Neutrophil (primary cell): ENCODE results near the gene DNAJA4.

Experiments used
- H3K27ac ChIP-seq: fragments of 200-600 bp; sonication (generic); 2 replicates; pipeline ENCODE4 v1.5.1; 2016; ENCODE audit warnings: mild to moderate bottlenecking, moderate library complexity
- H3K27me3 ChIP-seq: fragments of 200-600 bp; sonication (generic); 2 replicates; pipeline ENCODE4 v1.6.0; 2016; ENCODE audit warnings: mild to moderate bottlenecking
- H3K36me3 ChIP-seq: fragments of 200-600 bp; sonication (generic); 2 replicates; pipeline ENCODE4 v1.5.1; 2017
- H3K4me1 ChIP-seq, 2 experiments: fragments of 200-600 bp in 1 of 2; sonication (generic) in 1 of 2; 1 replicate in 1 of 2; 2 replicates in 1 of 2; pipeline versions ENCODE4 v1.5.1 to v1.6.1; 2013 to 2016; ENCODE audit warnings: low read depth in 1 of 2, low read length in 1 of 2, mild to moderate bottlenecking in 1 of 2, moderate library complexity in 1 of 2; ENCODE audit not compliant: control insufficient read depth in 1 of 2, insufficient read depth in 1 of 2
- H3K4me3 ChIP-seq, 2 experiments: fragments of 200-600 bp in 1 of 2; sonication (generic) in 1 of 2; 1 replicate in 1 of 2; 2 replicates in 1 of 2; pipeline ENCODE4 v1.5.1; 2013 to 2016; ENCODE audit warnings: low read depth in 1 of 2, low read length in 1 of 2, mild to moderate bottlenecking in 1 of 2, moderate library complexity in 1 of 2
- H3K9me3 ChIP-seq: fragments of 200-600 bp; sonication (generic); 2 replicates; pipeline ENCODE4 v1.5.1; 2016
- TF ChIP-seq, protein P1 (sequence below): fragments of 200-600 bp; sonication (generic); IDR thresholded peaks from 2 replicates; pipeline ENCODE4 v1.5.1; 2016; ENCODE audit warnings: antibody characterized with exemption

DNAJA4 gene

DNA sequence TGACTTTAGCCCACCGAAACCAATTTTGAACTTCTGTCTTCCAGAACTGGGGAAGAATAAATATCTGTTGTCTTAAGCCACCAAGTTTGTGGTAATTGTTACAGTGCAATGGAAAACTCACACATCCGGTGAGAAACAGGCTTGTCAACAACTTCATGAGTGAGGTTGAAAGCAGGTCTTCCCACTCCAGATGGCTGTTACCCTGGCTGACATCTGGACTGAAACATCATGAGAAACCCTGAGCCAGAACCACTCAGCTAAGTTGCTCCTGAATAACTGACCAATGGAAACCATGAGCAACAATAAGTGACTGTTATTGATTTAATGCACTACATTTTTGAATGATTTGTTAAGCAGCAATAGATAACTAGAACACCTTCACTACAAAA is 40.3 kb upstream of the DNAJA4 start:
- Histone ChIP-seq H3K27me3 (no peaks in the 10 kb centered on the region), H3K27ac (no peak overlapping the region), H3K36me3 (no peaks in the 10 kb centered on the region), H3K4me1 (no peaks in the 10 kb centered on the region), H3K4me3 (no peak overlapping the region), H3K9me3 (no peaks in the 10 kb centered on the region)
- TF ChIP-seq, protein P1, sequence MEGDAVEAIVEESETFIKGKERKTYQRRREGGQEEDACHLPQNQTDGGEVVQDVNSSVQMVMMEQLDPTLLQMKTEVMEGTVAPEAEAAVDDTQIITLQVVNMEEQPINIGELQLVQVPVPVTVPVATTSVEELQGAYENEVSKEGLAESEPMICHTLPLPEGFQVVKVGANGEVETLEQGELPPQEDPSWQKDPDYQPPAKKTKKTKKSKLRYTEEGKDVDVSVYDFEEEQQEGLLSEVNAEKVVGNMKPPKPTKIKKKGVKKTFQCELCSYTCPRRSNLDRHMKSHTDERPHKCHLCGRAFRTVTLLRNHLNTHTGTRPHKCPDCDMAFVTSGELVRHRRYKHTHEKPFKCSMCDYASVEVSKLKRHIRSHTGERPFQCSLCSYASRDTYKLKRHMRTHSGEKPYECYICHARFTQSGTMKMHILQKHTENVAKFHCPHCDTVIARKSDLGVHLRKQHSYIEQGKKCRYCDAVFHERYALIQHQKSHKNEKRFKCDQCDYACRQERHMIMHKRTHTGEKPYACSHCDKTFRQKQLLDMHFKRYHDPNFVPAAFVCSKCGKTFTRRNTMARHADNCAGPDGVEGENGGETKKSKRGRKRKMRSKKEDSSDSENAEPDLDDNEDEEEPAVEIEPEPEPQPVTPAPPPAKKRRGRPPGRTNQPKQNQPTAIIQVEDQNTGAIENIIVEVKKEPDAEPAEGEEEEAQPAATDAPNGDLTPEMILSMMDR = no peak

DNA sequence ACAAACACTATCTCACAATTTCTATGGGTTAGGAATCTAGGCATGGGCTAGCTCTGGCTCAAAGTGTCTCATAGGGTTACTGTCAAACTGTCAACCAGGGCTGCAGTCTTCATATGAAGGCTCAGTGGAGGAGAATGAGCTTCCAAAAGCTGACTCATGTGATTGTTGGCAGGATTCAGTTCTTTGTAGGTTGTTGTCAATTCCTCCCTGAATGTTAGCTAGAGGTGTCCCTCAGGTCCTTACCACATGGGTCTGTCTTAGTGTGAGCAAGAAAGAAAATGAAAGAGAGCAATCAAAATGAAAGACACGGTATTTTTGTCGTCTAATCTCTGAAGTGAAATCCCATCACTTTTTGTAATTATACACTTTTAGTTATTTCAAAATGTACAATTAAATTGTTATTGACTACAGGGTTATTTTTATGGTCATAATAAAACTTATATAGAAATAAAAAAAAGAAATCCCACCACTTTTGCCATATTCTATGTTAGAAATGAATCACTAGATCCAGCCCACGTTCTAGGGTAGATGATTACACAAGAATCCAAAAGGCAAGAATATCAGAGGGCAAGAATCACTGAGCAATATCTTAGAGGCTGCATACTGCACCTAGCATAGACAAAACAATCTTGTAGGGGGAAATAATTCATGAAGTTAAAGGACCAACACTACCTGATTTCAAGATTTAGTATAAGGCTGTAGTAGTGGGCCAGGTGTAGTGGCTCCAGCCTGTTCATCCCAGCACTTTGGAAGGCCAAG is 38.4 kb upstream of the DNAJA4 start:
- no peaks in the 10 kb centered on the region for H3K4me1 ChIP-seq
- no peak overlapping the region for H3K4me3 ChIP-seq
- H3K27me3 ChIP-seq = no peaks in the 10 kb centered on the region
- TF ChIP-seq, protein P1 = no peak
- H3K27ac ChIP-seq = no peak overlapping the region
- H3K9me3 ChIP-seq = no peaks in the 10 kb centered on the region
- H3K36me3 ChIP-seq = no peaks in the 10 kb centered on the region

DNA sequence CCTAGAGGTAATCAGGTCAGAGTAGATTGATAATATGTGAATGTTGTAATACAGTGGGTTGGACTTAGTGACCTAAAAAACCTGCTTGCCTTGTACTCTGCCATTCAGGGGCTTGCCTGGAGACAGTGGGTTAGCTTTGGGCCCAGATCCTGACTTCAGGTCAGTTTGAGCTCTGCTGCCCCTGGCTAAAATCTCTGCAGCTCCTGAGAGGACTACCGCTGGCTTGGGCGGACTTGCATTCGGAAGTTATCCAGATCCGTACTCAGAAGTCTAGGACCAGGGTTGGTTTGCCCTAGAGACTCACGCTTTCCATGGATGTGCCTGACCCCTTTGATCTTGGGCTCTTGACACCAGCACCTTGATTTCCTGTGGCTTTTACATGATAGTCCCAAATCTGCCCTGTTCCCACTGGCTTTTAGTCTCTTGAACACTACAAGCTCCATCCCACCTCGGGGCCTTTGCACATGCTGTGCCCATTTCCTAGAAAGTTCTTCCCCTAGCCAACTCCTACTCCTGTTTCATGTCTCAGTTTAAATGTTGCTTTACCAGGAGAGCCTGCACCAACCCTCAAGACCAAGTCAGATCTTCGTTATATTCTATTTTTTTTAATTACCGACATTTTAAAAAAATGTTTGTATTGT is 35.9 kb upstream of the DNAJA4 start:
- no peaks in the 10 kb centered on the region for H3K27me3 ChIP-seq

DNA sequence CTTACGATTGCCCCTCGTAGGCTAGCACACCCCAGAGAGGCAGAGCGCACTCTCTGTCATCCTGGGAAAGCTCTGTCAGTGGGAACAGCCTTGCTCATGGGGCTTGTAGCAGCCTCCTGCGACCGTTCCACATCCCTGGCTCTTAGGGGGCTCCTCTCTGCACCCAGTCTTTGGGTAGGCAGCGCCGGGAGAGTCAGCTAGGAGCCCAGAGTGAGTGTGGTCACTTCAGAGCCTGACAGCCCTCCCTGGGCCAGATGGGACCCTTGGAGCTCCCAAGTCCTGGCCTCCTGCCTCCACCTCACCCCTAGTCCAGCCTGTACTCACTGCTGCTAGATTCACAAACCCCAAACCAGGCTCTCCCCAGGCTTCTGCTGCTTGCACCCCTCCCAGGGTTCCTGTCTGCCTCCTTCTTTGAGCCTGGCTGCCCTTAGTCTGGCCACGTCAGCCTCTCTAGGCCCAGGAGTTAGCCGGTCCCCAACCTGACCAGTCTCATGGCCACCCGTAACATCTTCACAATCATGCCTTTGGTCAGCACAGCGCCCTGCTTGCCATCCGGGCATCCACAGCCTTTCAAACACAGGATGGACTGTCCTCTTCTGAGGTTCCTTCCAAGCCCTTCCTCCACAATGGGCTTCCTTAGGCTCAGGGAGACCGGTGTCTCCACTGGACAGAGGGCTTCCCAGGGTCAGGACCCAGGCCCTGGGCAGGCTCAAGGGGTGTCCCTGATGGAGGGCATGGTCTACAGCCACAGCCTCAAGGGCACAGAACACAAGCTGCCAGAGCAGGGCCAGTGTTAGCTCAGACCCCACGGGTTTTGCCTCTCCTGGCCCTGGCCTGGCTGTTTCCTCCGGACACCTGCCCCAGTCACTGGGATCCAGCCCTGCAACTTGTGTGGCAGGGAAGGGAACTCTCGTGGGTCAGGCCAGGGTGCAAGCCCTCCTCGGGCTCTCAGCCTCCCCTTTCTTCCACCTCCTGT is 34.6 kb upstream of the DNAJA4 start:
- H3K27me3 ChIP-seq = peaks cover 5% of the 10 kb centered on the region
- no peaks in the 10 kb centered on the region for H3K36me3 ChIP-seq
- no peak overlapping the region for H3K4me3 ChIP-seq

More for the DNA sequence above, 35.9 kb upstream of the DNAJA4 start:
- Histone ChIP-seq H3K4me3 (no peak overlapping the region), H3K27ac (no peak overlapping the region), H3K4me1 (no peaks in the 10 kb centered on the region), H3K9me3 (no peaks in the 10 kb centered on the region), H3K36me3 (no peaks in the 10 kb centered on the region)
- TF ChIP-seq, protein P1 = no peak

DNA sequence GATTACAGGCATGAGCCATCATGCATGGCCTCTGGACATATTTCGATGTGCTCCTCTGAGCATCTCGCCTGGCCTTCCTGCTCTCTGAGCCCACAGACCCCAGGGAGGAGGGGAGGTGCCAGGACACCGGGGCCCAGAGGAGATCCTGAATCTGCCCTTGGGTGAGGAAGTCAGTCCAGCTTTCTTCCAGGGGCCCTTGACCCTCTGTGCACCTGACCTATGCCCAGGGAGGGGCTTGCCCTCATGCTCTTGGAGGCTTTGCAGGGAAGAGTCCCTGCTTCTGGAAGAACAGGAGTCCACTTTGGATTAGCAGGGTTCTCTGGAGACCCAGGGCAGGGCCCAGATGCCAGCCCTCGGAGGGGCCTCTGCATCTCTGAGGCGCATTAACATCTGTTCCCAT is 31.4 kb upstream of the DNAJA4 start:
- H3K36me3 ChIP-seq = no peaks in the 10 kb centered on the region
- TF ChIP-seq, protein P1 = no peak
- H3K27ac ChIP-seq = no peak overlapping the region
- H3K9me3 ChIP-seq = no peaks in the 10 kb centered on the region
- H3K4me3 ChIP-seq = no peak overlapping the region
- no peaks in the 10 kb centered on the region for H3K4me1 ChIP-seq
- peaks cover 5% of the 10 kb centered on the region for H3K27me3 ChIP-seq

More for the DNA sequence above, 34.6 kb upstream of the DNAJA4 start:
- TF ChIP-seq, protein P1 = no peak
- no peak overlapping the region for H3K27ac ChIP-seq
- H3K4me1 ChIP-seq = no peaks in the 10 kb centered on the region
- H3K9me3 ChIP-seq = no peaks in the 10 kb centered on the region
